Umbilical cord (tissue), 2 donors: ENCODE data around the gene MLC1. TPM values are rescaled to one million over a fixed set of nuclear protein-coding genes. Genes with fewer than 3 reads are reported as not detected.

Experiments
- DNase-seq: peaks from one replicate; pipeline ENCODE4 v3.0.0-alpha.2; 2015; ENCODE audit warnings: low spot score
- total RNA-seq: library from RNA; depleted of rRNA; stranded (reverse); fragments of >200 nt; gene quantifications from one replicate; pipeline ENCODE4 v1.2.3, GENCODE V29; 2014; ENCODE audit warnings: low replicate concordance; ENCODE audit not compliant: insufficient read depth

The MLC1 gene
- 0.24 TPM for total RNA-seq

DNA sequence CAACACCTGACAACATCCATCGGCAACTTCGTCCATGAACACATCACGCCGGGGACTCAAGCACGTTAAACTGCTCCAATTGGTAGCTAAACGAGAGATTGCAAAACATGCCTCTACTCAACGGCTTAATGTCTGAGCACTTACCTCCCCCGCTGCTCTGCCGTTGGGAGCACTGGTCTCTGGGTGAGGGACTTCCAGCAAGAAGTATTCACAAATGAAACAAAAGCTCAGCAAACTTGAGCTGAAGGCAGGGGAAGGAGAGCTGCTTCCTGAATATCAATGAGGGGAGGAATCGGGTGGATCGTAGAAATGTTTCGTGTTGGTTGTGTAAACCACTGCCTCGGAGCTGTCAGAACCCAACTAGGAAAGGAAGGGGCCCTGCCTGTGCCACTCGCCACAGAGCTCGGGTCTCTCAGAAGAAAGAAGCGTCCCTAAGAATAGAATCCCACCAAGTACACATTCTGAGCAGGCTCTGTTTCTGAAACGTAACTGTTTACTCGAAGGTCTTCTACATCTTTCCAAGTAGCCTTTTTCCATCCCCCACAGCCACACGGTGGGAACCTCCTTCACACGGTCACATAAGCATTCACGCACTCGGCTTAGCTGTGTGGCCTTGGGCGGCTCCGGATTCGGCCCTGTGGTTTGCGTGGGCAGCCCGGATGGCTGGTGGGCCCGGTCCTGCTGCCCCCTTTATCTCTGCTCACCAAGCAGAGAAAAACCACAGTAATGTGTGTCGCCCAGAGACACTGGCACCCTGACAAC lies at the start of gene MLC1:
Gene MLC1 (minus strand): TSS at position 216 of the 762 bp plus-strand sequence. CDS start 524 bp downstream, outside the sequence.
- DNase-seq = peak; percentile 46

DNA sequence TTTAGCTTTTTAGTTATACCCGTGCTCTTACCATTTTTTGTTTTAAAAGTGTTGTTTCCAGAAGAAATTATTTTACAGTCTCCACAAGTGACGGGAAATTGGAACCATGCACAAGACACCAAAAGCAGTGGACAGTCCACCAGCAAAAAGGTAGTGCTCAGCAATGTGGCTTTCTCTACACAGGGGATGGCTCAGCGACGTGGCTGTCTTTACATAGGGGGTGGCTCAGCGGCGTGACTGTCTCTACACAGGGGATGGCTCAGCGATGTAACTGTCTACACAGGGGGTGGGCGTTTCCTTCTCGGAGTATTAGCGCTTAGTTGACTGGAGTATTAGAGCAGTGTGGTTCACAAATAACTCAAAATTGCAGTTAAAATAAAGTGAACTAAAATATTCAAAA lies 49.3 kb upstream of the MLC1 start:
- no peak for DNase-seq

- no peak for DNase-seq
Measured at GRCh38 chr22:50131894-50132293, 46.7 kb upstream of the MLC1 start.

GRCh38 chr22:50129121-50129736 lies 44.0 kb upstream of the MLC1 start:
- DNase-seq = no peak

DNA sequence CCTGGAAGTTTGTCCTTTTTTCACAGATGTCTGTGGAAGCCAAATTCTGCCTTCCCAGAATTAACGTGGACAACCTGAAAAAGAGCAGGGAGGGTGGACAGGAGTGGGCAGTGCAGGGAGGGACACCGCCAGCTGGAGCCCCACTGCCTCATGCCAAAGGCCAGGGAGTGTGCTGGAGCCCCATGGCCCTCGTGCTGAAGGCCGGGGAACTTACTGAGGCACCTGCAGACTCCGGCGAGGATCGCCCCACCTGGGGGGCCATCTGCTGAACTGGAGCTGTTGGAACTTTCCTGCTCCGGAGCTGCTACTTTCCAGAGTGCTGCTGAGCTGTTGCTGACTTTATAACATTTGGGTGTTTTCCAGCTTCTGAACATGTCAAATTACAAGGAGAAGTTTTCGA lies 39.8 kb upstream of the MLC1 start:
- peak; percentile 23 for DNase-seq

DNA sequence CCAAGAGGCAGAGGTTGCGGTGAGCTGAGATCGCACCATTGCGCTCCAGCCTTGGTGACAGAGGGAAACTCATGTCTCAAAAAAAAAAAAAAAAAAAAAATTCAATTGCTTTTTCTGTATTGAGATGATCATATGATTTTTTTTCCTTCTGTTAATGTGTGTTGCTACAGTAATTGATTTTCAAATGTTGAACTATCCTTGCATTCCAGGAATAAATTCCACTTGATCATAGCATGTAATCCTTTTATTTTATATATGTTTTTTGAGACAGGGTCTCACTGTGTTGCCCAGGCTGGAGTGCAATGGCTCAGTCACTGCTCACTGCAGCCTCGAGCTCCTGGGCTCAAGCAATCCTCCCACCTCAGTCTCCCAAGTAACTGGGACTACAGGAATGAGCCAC lies 37.9 kb upstream of the MLC1 start:
- DNase-seq = no peak

DNA sequence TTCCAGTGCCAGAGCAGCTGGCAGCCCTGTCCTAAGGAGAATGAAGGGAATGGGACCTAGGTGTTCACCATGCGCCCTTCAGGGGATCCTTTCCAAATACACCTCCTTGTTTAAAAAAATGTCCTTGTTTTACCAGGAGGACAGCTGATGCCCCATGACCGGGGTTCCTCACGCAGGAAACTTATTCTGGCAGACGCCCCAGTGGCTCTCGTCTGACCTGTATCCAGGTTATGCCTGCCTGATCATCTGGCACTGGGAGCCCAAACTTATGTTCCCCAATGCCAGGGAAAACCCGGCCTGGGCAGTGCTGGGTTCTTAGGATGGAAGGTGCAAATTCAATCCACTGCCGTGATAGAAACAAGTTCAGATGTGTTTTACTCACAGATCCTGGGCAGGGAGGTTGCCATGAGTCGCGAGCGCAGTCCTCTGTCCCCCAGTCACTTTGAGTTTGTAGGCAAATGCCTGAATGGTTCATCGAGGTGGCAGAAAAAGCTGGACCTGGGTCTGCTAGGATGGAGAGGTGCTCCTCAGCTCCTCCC lies 36.0 kb upstream of the MLC1 start:
- DNase-seq = no peak

DNA sequence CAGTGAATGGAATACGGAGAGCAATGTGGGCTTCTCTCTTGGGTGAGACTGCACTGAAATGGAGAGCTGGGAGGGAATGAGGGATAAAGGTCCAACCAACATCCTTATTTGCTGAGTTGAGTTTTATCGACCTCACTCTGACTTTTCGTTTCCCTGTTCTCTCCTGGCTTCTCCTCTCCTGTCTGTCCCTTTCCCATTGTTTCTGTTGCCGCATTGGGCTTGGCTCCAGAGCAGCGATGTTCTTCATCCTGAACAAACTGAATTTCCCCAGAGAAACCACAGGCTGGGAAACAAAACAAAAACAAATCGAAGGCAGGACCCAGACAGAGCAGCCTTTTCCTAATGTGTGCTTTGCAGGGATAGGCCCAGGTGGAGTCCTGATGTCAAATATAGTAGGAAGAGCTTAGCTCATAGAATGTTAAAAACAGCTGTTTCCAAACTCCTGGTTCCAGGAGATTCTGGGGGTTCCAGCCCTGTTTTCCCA lies 34.6 kb upstream of the MLC1 start:
- DNase-seq = peak; percentile 28

DNA sequence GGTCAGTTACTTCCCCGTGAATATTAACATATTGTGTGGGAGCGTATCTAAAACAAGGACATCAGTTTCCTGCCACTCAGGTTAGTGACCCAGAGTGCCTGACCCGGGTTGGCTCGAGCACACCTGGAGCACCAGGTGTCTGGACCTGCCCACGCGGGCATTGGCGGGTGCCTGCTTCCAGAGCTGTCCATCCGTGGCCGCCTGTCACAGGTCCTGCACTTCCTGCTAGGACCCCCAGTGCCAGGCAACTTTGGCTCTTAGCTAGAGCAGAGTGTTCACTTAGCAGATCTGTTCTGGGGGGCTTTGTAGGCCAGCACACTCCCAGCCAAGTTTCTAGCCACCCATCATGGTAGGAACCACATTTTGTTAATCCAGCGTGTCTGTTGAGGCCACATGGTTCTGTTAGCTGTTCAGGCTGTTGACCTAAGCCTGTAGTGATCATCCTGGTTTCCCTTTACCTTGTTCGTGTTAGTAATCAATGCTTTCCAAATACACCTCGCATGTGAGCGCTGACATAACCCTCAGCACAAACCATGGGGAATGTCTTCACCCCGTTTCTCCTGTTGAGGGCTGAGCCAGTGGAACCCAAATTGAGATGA lies 34.0 kb upstream of the MLC1 start:
- no peak for DNase-seq

DNA sequence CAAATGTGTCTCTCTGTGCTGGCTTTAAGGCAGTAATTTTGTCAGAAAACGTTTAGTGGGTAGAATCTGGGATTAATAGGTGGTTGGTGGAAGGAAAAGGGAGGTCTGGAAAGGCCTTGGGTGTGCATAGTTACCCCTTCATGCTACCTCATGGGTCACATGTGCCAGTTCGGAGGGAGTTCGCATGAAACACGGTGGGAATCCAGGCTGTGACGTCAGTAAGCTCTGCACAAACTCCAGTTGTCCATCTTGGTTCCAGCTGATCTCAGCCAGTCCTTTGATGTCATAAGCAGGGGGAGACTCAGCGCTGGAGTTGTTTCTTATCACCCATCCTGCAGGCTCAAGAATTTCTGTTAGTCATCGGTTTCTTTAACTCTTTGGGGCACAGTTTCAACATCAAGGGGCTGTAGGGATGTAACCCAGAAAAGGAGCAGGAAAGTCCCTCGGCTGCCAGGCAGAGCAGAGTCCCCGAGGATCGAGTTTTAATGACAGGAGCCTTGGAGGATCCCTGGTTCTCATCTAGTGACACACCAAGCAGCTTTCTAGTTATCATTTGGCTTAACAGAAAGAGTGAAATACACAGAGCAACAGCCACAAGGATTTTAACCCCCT lies 33.4 kb upstream of the MLC1 start:
- peak; percentile 99 for DNase-seq

DNA sequence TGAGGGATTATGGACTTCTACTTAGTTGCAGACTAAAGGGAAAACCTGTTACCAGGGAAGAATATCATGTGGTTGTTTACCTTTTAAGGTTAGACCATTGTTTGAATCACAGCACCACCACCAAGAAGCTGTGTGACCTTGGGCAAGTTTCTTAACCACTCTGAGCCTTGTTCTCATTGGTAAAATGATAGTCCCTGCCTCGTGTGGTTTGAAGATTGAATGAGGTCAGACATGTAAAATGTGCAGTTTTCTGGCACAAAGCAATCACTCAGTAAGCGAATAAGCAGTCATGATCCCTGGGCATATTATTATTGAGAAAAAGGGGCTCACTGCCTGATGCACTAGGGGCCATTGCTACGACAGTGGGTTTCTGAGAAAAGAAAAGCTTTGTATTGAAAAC lies 32.9 kb upstream of the MLC1 start:
- no peak for DNase-seq

DNA sequence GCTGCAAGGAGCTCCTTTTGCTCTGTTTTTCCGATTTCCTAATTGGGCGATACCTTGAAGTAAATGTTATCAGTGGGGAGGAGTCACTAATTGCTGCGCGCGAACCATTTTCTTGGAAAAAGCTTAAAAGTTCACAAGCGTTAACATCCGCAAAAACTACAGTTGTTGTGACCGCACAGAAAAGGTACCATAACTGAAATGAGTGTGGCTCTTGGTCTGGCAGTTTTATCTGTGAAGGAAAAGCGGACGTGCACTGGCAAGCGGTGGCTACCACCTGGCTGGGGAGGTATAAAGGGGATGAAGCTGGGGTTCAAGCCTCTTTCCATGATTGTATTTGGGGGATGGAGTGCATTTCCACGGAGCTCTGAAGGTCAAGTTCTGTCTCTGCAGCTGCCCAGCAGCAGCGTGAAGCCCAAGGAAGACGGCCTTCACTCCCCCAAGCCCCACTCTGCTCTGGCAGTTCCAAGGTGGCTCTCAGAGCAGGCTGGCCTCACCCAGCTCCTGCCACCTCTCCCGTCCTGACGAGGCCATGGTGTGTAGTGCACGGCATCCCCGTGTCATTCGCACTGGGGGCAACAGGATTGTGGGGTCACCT lies 32.0 kb upstream of the MLC1 start:
- no peak for DNase-seq

- peak; percentile 63 for DNase-seq
Measured at GRCh38 chr22:50115693-50116092, 30.5 kb upstream of the MLC1 start.

- peak; percentile 65 for DNase-seq
Measured at GRCh38 chr22:50114221-50115021, 29.2 kb upstream of the MLC1 start.

DNA sequence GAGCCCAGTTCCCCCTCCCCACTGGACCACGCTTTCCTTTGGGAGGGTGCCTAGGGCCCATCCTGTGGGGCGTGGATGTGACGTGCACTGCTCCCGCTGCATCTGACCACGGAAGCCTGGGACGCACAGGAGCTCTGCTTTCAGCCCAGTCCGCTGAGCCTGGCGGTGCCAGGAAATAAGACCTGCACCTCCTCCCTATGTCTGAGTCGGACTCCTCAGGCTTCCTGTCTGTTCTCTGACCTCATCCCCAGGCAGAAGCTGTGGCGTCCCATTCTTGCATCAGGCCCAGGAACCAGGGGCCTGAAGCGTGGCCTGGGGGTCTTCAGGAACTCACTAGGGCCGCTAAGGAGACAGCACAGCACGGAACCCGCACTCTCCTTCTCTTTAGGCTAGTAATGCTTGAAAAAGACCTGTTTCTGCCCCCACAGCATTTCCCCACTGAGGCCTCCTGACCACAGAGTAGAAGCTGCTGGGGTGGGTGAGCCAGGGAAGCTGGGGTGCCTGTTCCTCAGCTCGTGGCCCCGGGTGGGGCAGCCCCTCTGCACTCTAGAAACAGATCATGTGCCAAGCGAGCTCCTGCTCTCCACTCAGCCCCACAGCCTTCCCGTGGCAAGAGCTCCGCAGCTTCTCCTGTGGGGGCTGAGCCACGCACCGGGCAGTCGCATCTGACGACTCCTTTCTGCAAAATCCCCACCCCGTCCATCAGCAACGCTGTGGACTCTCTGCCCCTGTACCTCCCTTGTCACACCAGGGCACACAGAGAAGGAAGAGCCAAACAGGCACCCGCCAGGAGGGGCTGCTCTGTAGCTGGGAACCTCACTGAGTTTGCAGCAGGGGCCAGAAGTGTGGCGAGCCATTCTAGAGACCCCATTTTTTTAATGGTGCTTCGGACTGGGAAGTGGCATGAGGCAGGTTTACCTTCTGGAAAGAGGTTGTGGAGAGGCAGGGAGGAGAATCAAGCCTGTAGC lies 27.2 kb upstream of the MLC1 start:
- DNase-seq = peak; percentile 85

GRCh38 chr22:50111056-50111455 lies 25.8 kb upstream of the MLC1 start:
- DNase-seq = no peak

- DNase-seq = no peak
Measured at GRCh38 chr22:50107529-50107928, 22.3 kb upstream of the MLC1 start.

GRCh38 chr22:50105208-50106100 lies 20.2 kb upstream of the MLC1 start:
- DNase-seq = peak; percentile 95
